Ovary (tissue), 9 donors: ENCODE data around the gene ARHGEF40. TPM values are rescaled to one million over a fixed set of nuclear protein-coding genes. Genes with fewer than 3 reads are reported as not detected.

Experiments
- DNase-seq, 5 donors: peaks; one replicate each; pipeline ENCODE4 v3.0.0-alpha.2; 2019 to 2020
- H3K27ac ChIP-seq, 2 donors: fragments of 200-600 bp; one replicate each; pipeline versions ENCODE4 v1.5.1 to v1.8.0; 2019 to 2022
- H3K27me3 ChIP-seq: fragments of 200-600 bp; one replicate; pipeline ENCODE4 v1.8.0; 2022
- H3K36me3 ChIP-seq: fragments of 200-600 bp; sonication (generic); one replicate; pipeline ENCODE4 v1.5.1; 2019
- H3K4me1 ChIP-seq: one replicate; pipeline ENCODE4 v1.8.1; 2013; ENCODE audit warnings: mild to moderate bottlenecking, moderate library complexity; ENCODE audit not compliant: insufficient read depth
- H3K4me3 ChIP-seq: fragments of 200-600 bp; sonication (generic); one replicate; pipeline ENCODE4 v1.5.1; 2017
- H3K9me3 ChIP-seq, 2 donors: fragments of 200-600 bp in 1 of 2; sonication (generic) in 1 of 2; one replicate each; pipeline versions ENCODE4 v1.5.1 to v1.8.1; 2013 to 2019; ENCODE audit warnings: mild to moderate bottlenecking in 1 of 2, moderate library complexity in 1 of 2
- EP300 ChIP-seq: sonication (generic); formaldehyde crosslinking; IDR thresholded peaks from one replicate; pipeline ENCODE4 v1.6.1; 2017; ENCODE audit warnings: antibody characterized with exemption
- POLR2A ChIP-seq: fragments of 450-650 bp; IDR thresholded peaks from one replicate; pipeline ENCODE4 v1.6.1; 2017; ENCODE audit warnings: antibody characterized with exemption, mild to moderate bottlenecking, moderate library complexity
- WGBS, 3 donors: extraction: QIAGEN DNeasy Blood & Tissue Kit in 1 of 3; methylation state at CpG; one replicate each; pipeline versions ENCODE4 v1.1.5 to v1.1.7; 2013 to 2017; 5-methylcytosine and 5-hydroxymethylcytosine counted together
- intact Hi-C, 4 donors: fragments of 100-400 bp; cut with DNase I; formaldehyde crosslinking; loops; one replicate each; pipeline versions ENCODE4 v1.11.0 to v1.15.1; 2022 to 2023
- polyA plus RNA-seq, 2 donors: library from polyadenylated mRNA; stranded (reverse); fragments of 200-250 nt in 1 of 2; fragments of 350-450 nt in 1 of 2; fragmentation: Illumina TruSeq in 1 of 2; extraction: RNeasy Lipid Tissue Mini Kit (QIAGEN cat#74804) in 1 of 2; gene quantifications; one replicate each; pipeline ENCODE4 v1.2.3, GENCODE V29; 2013 to 2014
- total RNA-seq, 7 donors: library from RNA; depleted of rRNA in 2 of 7; stranded (reverse); fragments of >200 nt in 2 of 7; fragmentation: NEBNext Ultra II Directional in 3 of 7; extraction: Animal tissue kit (Norgen Biotek cat#: 25700) in 3 of 7; gene quantifications; one replicate each; pipeline versions ENCODE4 v1.1.0 to v1.2.4, GENCODE V29; 2016 to 2023
- TF ChIP-seq, protein P1 (sequence below), 3 donors: fragments of 450-650 bp in 2 of 3; fragments of 200-600 bp in 1 of 3; IDR thresholded peaks; one replicate each; pipeline versions ENCODE4 v1.5.1 to v1.8.0; 2016 to 2022; ENCODE audit warnings: antibody characterized with exemption in 3 of 3, mild to moderate bottlenecking in 1 of 3
- donor health status: DM: no; HTN: no; CAD: no; lungs with moderate emphysema.
- donor health status: DM: no; HTN: no; CAD: no.
- donor health status: Bipolar disorder and iron deficiency.
- donor health status: DM: yes; HTN: yes; CAD: no.
- donor health status: DM: no; HTN: no; CAD: no.
- donor health status: DM: yes; HTN: yes; CAD: no.

Gene ARHGEF40
- total and polyA plus RNA-seq, 9 donors = 29.8 to 98.3 (median 52.4) TPM

DNA sequence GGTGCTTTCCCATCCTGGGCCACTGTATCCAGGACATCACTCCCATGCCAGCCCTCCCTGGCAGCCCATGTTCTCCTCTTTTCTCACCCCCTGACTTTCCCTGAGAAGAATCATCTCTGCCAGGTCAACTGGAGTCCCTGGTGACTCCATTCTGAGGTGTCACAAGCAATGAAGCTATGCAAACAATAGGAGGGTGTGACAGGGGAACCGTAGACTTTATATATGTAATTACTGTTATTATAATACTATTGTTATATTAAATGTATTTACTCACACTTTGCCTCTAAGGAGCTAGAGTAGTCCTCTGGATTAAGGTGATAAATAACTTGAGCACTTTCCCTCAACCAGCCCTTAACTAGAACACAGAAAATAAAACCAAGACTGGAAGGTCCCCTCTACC, 19.2 kb downstream of the ARHGEF40 start:
- TF ChIP-seq EP300 = no peak
- intact Hi-C loops = no loop called here
- WGBS, 3 donors = 59 to 61% (median 59%) methylated on average over 1 of the region's 1 CpG
- Histone ChIP-seq H3K4me3 (no peak overlapping the region), H3K4me1 (no peaks in the 10 kb centered on the region), H3K36me3 (no peaks in the 10 kb centered on the region), H3K27me3 (no peaks in the 10 kb centered on the region), H3K27ac (no peak overlapping the region), H3K9me3 (no peaks in the 10 kb centered on the region)
- no peak for DNase-seq

DNA sequence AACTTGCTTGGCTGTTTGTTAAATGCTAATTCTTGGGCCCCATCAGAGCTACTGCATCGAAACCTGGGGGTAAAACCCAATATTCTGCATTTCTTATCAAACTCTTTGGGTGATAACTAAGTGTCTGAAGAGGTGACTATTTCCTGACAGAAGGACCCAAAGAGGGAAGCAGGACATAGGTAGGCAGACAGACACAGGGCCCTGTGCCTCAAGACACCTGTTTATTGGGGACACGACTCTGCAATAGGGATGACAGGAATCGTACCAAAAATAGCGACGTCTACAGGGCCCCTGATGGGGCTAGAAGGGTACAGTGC, 19.7 kb downstream of the ARHGEF40 start:
- Histone ChIP-seq H3K27me3 (no peaks in the 10 kb centered on the region), H3K36me3 (no peaks in the 10 kb centered on the region), H3K9me3 (no peaks in the 10 kb centered on the region), H3K4me1 (no peaks in the 10 kb centered on the region), H3K27ac (no peak overlapping the region), H3K4me3 (no peak overlapping the region)
- no peak for DNase-seq
- 83 to 84% (median 84%) methylated on average over 5 of the region's 5 CpGs for WGBS, 3 donors
- intact Hi-C loops = loop anchor here in 3 of 4 donors (2.0 to 10.0 kb wide), 4 partner anchors 21 to 405 kb away; partner anchors contain the start of genes ANG (in 1 of the 3) and RNASE4 (in 1 of the 3)
- TF ChIP-seq, protein P1, sequence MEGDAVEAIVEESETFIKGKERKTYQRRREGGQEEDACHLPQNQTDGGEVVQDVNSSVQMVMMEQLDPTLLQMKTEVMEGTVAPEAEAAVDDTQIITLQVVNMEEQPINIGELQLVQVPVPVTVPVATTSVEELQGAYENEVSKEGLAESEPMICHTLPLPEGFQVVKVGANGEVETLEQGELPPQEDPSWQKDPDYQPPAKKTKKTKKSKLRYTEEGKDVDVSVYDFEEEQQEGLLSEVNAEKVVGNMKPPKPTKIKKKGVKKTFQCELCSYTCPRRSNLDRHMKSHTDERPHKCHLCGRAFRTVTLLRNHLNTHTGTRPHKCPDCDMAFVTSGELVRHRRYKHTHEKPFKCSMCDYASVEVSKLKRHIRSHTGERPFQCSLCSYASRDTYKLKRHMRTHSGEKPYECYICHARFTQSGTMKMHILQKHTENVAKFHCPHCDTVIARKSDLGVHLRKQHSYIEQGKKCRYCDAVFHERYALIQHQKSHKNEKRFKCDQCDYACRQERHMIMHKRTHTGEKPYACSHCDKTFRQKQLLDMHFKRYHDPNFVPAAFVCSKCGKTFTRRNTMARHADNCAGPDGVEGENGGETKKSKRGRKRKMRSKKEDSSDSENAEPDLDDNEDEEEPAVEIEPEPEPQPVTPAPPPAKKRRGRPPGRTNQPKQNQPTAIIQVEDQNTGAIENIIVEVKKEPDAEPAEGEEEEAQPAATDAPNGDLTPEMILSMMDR (IDR thresholded peaks at IDR 0.05) = no peak
- TF ChIP-seq POLR2A = no peak
- no peak for TF ChIP-seq EP300

DNA sequence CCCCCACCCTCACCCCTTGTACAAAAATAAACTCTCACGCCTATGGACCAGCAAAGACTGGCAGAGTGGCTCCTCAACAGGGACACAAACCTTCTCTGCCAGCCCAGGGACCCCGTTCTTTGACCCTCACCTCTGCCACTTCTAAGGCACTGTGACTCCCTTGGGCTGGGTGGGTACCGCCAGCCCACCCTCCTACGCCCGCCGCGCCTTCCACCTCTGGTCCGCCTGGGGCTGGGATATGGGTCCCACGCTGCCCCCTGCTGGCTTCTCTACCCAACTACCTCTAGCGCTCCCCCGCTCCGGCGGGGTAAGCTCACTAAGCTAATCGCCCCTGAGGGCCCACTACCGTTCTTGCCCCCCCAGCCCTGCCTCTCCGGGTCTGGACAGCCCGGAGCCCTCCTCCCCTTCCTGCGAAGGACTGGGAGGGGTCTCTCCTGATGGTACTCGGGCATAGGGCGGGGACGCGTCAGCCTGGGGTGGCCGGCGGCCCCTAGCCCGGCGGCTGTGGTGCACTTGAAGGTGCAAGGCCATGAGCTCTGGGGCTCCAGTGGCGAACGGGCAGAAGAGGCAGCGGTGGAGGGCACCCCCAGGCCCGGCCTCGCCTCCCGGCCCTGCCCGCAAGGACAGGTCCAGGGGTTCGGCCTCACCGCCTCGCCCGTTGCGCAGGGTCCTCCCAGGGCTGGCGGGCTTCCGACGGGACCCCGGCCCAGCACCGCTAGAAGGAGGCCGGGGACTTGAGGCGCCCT, 20.3 kb downstream of the ARHGEF40 start:
- no peaks in the 10 kb centered on the region for H3K36me3 ChIP-seq
- no peak overlapping the region for H3K27ac ChIP-seq
- TF ChIP-seq EP300 = no peak
- TF ChIP-seq, protein P1 (IDR thresholded peaks at IDR 0.05) = peak in 1 of 3 donors; percentile 22
- intact Hi-C loops = loop anchor here in 3 of 4 donors (2.0 to 10.0 kb wide), 4 partner anchors 22 to 406 kb away; partner anchors contain the start of genes ANG (in 1 of the 3) and RNASE4 (in 1 of the 3)
- H3K4me1 ChIP-seq = no peaks in the 10 kb centered on the region
- WGBS, 3 donors = 88 to 91% (median 90%) methylated on average over 40 to 45 of the region's 45 CpGs
- H3K9me3 ChIP-seq = no peaks in the 10 kb centered on the region
- H3K27me3 ChIP-seq = no peaks in the 10 kb centered on the region
- no peak overlapping the region for H3K4me3 ChIP-seq
- DNase-seq = peak in 2 of 5 donors; percentile 51 to 61

DNA sequence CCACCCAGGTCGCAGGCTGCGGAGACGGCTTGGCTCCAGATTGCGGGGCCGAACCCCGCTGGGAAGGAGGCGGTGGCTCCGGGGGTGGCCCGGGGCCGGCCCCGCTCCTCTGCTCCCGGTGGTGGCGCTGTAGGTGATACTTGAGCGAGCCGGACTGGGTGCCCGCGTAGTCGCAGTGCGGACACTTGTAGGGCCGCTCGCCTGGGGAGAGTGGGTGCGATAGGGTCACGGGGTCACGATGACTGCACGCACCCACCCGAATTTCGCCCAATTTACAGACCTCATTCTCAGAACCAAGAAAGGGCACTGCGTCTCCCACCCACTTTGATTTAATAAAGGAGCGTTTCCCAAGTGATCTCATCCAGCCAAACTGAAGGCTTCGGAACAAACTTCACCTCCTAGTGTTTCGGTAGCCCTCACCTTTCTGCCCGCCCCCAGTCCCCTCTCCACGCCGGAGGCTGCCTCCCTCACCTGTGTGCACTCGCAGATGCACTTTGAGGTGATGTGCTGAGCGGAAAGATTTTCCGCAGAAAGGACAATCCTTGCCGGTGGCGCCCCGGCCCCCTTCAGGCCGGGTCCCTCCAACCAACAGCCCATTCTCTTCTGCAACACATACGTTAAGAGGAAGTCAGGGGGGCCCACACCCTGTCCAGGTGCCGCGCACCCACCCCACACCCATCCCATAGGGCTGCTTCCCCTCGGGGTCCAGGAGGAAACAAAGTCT, 21.0 kb downstream of the ARHGEF40 start:
- intact Hi-C loops = loop anchor here in 3 of 4 donors (2.0 to 10.0 kb wide), 4 partner anchors 22 to 406 kb away; partner anchors contain the start of genes ANG (in 1 of the 3) and RNASE4 (in 1 of the 3)
- H3K27ac ChIP-seq = no peak overlapping the region
- no peaks in the 10 kb centered on the region for H3K36me3 ChIP-seq
- H3K4me1 ChIP-seq = no peaks in the 10 kb centered on the region
- H3K9me3 ChIP-seq = no peaks in the 10 kb centered on the region
- no peak overlapping the region for H3K4me3 ChIP-seq
- no peaks in the 10 kb centered on the region for H3K27me3 ChIP-seq
- DNase-seq = peak in 1 of 5 donors; percentile 35
- 87 to 91% (median 87%) methylated on average over 45 of the region's 45 CpGs for WGBS, 3 donors
- TF ChIP-seq, protein P1 (IDR thresholded peaks at IDR 0.05) = no peak
- TF ChIP-seq POLR2A (no peak), EP300 (no peak)
